Smooth muscle cell (in vitro differentiated cells): ENCODE data around the gene PAX3. TPM values are rescaled to one million over a fixed set of nuclear protein-coding genes. Genes with fewer than 3 reads are reported as not detected.

Source experiments
- DNase-seq: peaks from one replicate; lab custom pipeline; 2025; ENCODE audit not compliant: unreplicated experiment; lab: John Stamatoyannopoulos, UW
- H2AFZ ChIP-seq: fragments of 200-600 bp; sonication (generic); 2 replicates; pipeline ENCODE4 v1.6.0; 2016; ENCODE audit warnings: antibody characterized with exemption, low read depth, mild to moderate bottlenecking
- H3F3A ChIP-seq: fragments of 200-600 bp; sonication (generic); 2 replicates; pipeline ENCODE4 v1.6.0; 2017; ENCODE audit warnings: antibody characterized with exemption, low read depth
- H3K27ac ChIP-seq: fragments of 200-600 bp; sonication (generic); 2 replicates; pipeline ENCODE4 v1.5.1; 2016; ENCODE audit warnings: low read depth, mild to moderate bottlenecking
- H3K27me3 ChIP-seq: fragments of 200-600 bp; sonication (generic); 2 replicates; pipeline ENCODE4 v1.6.1; 2016; ENCODE audit warnings: low read depth, mild to moderate bottlenecking
- H3K36me3 ChIP-seq: fragments of 200-600 bp; sonication (generic); 2 replicates; pipeline ENCODE4 v1.5.1; 2016; ENCODE audit warnings: low read depth
- H3K4me1 ChIP-seq: fragments of 200-600 bp; sonication (generic); 2 replicates; pipeline ENCODE4 v1.5.1; 2016; ENCODE audit warnings: low read depth
- H3K4me2 ChIP-seq: fragments of 200-600 bp; sonication (generic); 2 replicates; pipeline ENCODE4 v1.6.0; 2016; ENCODE audit warnings: mild to moderate bottlenecking
- H3K4me3 ChIP-seq: fragments of 200-600 bp; sonication (generic); 2 replicates; pipeline ENCODE4 v1.5.1; 2016; ENCODE audit warnings: mild to moderate bottlenecking
- H3K79me2 ChIP-seq: fragments of 200-600 bp; sonication (generic); 2 replicates; pipeline ENCODE4 v1.6.0; 2016; ENCODE audit warnings: low read depth, mild to moderate bottlenecking
- H3K9ac ChIP-seq: fragments of 200-600 bp; sonication (generic); 2 replicates; pipeline ENCODE4 v1.6.0; 2016; ENCODE audit warnings: low read depth
- H3K9me3 ChIP-seq: fragments of 200-600 bp; sonication (generic); replicated peaks from 2 replicates; pipeline ENCODE4 v1.5.1; 2016; ENCODE audit warnings: low read depth
- H4K20me1 ChIP-seq: fragments of 200-600 bp; sonication (generic); 2 replicates; pipeline ENCODE4 v1.6.0; 2016; ENCODE audit warnings: low read depth
- CTCF ChIP-seq: fragments of 200-600 bp; sonication (generic); IDR thresholded peaks from 2 replicates; pipeline ENCODE4 v1.5.1; 2017; ENCODE audit warnings: borderline replicate concordance, mild to moderate bottlenecking, antibody characterized with exemption; ENCODE audit not compliant: insufficient read depth, poor library complexity, severe bottlenecking
- WGBS: methylation state at CpG from one replicate; pipeline ENCODE4 v1.1.7; 2016; ENCODE audit warnings: low lambda C conversion rate; 5-methylcytosine and 5-hydroxymethylcytosine counted together
- polyA plus RNA-seq: library from polyadenylated mRNA; unstranded; fragments of >200 nt; fragmentation: Nextera tagmentation; extraction: Ambion mirVana; gene quantifications from 2 replicates; pipeline ENCODE4 v1.2.1, GENCODE V29; 2016
- total RNA-seq: library from RNA; depleted of rRNA; stranded (reverse); fragments of >200 nt; gene quantifications from 2 replicates; pipeline ENCODE4 v1.2.3, GENCODE V29; 2014

PAX3 gene
- total and polyA plus RNA-seq, 2 experiments from 2014 or later, result 0.94 TPM; not detected in 1

- peaks cover 47% of the 10 kb centered on the region for H3K4me1 ChIP-seq
- H3F3A ChIP-seq, result no peaks in the 10 kb centered on the region
- no peak overlapping the region for H3K27ac ChIP-seq
- WGBS, result 3% methylated on average over 16 of the region's 16 CpGs
- no peak overlapping the region for H3K9ac ChIP-seq
- peaks cover 100% of the 10 kb centered on the region for H3K27me3 ChIP-seq
- no peaks in the 10 kb centered on the region for H3K9me3 ChIP-seq
- no peak for DNase-seq
- H3K4me2 ChIP-seq, result peak overlapping the region; percentile 81
- H3K4me3 ChIP-seq, result peak overlapping the region; percentile 26
- H2AFZ ChIP-seq, result peak overlapping the region; percentile 45
- H3K36me3 ChIP-seq, result no peaks in the 10 kb centered on the region
- no peak for TF ChIP-seq CTCF
- no peaks in the 10 kb centered on the region for H4K20me1 ChIP-seq
- H3K79me2 ChIP-seq, result no peaks in the 10 kb centered on the region
Measured at GRCh38 chr2:222298001-222298310, 842 bp downstream of the PAX3 start.

DNA sequence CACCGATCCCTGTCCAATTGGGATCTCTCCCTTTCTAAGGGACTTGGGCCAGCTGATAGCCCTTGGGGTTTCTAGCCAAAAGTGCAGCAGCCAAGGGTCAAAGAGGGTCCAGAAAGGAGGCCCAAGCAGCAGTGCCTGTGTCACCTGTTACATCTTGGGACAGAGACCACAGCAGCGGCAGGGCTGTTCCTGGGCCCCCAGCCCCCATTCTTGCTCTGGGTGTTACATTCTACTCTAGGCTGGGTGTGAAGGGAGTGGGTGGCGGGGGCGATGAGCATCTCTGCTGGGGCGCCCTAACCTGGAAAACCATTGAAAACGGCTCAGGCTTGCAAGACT, 1.2 kb downstream of the PAX3 start:
- peaks cover 44% of the 10 kb centered on the region for H3K4me1 ChIP-seq
- no peak overlapping the region for H3K9ac ChIP-seq
- H3K79me2 ChIP-seq, result no peaks in the 10 kb centered on the region
- H3F3A ChIP-seq, result no peaks in the 10 kb centered on the region
- H3K4me3 ChIP-seq, result no peak overlapping the region
- H3K27ac ChIP-seq, result no peak overlapping the region
- H3K27me3 ChIP-seq, result peaks cover 100% of the 10 kb centered on the region
- H3K36me3 ChIP-seq, result no peaks in the 10 kb centered on the region
- no peak overlapping the region for H2AFZ ChIP-seq
- no peaks in the 10 kb centered on the region for H3K9me3 ChIP-seq
- TF ChIP-seq CTCF, result no peak
- DNase-seq, result no peak
- no peak overlapping the region for H3K4me2 ChIP-seq
- 4% methylated on average over 6 of the region's 6 CpGs for WGBS
- H4K20me1 ChIP-seq, result no peaks in the 10 kb centered on the region

GRCh38 chr2:222296911-222297599, 1.7 kb downstream of the PAX3 start:
- H3K4me2 ChIP-seq, result peak overlapping the region; percentile 84
- peaks cover 44% of the 10 kb centered on the region for H3K4me1 ChIP-seq
- no peak overlapping the region for H3K27ac ChIP-seq
- no peak for DNase-seq
- H3K36me3 ChIP-seq, result no peaks in the 10 kb centered on the region
- 6% methylated on average over 35 of the region's 36 CpGs for WGBS
- H3F3A ChIP-seq, result no peaks in the 10 kb centered on the region
- H2AFZ ChIP-seq, result no peak overlapping the region
- H3K9ac ChIP-seq, result no peak overlapping the region
- no peak for TF ChIP-seq CTCF
- no peaks in the 10 kb centered on the region for H4K20me1 ChIP-seq
- peaks cover 100% of the 10 kb centered on the region for H3K27me3 ChIP-seq
- H3K4me3 ChIP-seq, result no peak overlapping the region
- no peaks in the 10 kb centered on the region for H3K79me2 ChIP-seq
- H3K9me3 ChIP-seq, result no peaks in the 10 kb centered on the region

DNA sequence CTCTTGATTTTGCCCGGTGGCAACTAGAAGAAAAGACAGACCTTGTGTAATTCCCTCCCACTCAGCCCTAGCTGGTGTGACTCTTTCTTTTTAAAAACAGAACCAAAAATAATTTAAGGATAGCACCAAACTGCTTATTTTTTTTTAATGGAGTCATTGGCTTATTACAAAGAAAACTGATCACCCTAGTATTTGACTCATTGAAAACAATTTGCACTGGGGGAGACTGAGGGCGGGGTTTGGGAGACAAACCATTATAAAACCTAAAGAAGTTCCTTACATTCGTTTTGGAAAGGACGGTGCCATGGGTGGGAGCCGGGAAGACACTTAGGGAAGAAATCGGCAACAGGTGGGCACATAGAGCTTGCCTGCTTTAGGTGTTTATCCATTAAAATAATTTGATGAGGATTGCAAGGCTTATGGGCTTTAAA, 2.5 kb downstream of the PAX3 start:
- H3F3A ChIP-seq, result no peaks in the 10 kb centered on the region
- no peak overlapping the region for H2AFZ ChIP-seq
- no peaks in the 10 kb centered on the region for H4K20me1 ChIP-seq
- TF ChIP-seq CTCF, result no peak
- H3K36me3 ChIP-seq, result no peaks in the 10 kb centered on the region
- H3K9ac ChIP-seq, result no peak overlapping the region
- 9% methylated on average over 6 of the region's 6 CpGs for WGBS
- H3K27me3 ChIP-seq, result peaks cover 100% of the 10 kb centered on the region
- H3K4me2 ChIP-seq, result peak overlapping the region; percentile 84
- H3K27ac ChIP-seq, result no peak overlapping the region
- H3K9me3 ChIP-seq, result no peaks in the 10 kb centered on the region
- peaks cover 40% of the 10 kb centered on the region for H3K4me1 ChIP-seq
- DNase-seq, result no peak
- H3K4me3 ChIP-seq, result peak overlapping the region; percentile 40
- no peaks in the 10 kb centered on the region for H3K79me2 ChIP-seq
